GM19463 (cell line): ENCODE data around the gene AAK1.
"Not testable (repeated sequence)": the region's sequence is repeated elsewhere in the genome, so short reads cannot be mapped to it uniquely, and the experiment has no call there.

Experiments
- ATAC-seq: cut with Tn5 transposase; IDR thresholded peaks from one replicate; pipeline ENCODE4 v1.9.1; 2021; ENCODE audit warnings: mild to moderate bottlenecking, moderate library complexity; ENCODE audit not compliant: unreplicated experiment

AAK1 gene

DNA sequence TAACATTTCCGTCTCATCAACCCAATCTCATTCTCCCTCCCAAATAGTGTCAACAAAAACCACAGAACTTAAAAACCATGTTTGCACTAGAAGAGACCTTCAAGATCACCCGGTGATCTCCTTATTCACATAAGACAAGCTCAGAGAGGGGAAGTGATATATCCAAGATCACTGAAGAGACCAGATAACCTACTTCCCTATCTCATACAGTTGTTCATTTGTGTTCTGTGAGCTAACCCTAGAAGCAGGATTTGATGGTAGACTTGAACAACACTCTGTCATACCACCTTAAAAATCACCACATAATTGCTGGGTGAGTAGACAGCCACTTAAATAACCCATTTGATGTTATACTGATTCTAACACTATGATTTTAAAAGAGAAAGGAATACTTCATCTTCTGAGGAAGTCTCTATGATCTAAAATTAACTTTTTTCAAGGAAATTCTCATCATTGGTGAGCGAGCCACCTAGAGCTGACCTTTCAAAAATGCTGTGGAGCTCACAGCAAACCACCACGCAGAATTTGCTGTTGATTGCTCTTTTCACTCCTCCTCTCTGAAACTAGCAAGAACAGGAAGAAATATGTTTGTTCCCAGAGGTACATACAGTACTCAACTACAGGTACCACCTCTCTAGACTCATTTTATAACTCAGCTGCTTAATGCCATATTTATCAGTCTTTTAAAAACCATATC is 15.1 kb downstream of the AAK1 start:
- ATAC-seq, result no peak

DNA sequence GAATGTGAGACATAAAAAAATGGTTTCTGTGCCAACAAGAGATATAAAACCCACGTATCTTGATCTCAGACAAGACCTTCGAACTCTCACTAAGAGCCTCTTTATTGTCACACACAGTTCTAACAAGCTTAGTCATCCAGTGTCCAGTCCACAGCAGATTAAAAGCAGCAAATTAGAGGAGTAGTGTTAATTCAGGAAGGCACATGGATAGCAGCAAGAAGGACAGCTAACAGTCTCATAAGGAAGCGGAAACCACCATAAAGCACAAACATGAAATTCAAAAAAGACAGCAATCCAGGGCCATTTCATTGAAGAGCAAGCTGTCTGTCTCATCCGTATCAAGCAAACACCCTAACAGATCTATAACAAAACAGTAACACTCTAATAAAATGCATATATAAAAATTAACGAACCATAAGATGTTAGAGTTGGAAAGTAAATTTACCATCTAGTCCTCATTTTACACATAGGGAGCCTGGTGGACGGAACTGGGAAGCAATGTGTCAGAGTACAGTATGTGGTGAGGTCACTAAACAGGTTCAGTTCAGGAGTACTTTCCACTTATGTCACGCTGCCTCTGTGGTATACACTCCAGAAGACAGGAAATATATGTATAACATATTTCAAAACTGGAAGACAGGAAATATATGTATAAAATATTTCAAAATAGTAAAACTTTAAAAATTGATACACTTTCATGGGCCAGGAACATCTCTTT is 18.3 kb downstream of the AAK1 start:
- ATAC-seq, result no peak

DNA sequence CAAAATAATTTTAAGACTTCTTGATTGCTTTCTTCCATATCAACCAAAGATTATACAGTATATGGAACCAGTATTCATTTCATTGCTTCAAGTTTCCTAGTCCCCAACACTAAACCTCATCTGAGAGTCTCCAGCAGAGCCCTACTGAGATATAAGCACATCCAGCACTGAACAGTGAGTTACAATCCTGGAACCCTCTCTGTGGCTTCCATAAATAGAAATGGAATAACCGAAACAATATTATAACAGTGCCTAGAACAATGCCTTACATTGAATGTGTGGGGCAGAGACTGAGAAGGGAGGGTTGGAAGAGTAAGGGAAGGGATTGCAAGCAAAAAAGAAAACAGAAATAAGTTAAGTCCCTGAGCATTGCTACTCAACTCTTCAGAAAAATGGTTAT is 18.9 kb downstream of the AAK1 start:
- no peak for ATAC-seq

DNA sequence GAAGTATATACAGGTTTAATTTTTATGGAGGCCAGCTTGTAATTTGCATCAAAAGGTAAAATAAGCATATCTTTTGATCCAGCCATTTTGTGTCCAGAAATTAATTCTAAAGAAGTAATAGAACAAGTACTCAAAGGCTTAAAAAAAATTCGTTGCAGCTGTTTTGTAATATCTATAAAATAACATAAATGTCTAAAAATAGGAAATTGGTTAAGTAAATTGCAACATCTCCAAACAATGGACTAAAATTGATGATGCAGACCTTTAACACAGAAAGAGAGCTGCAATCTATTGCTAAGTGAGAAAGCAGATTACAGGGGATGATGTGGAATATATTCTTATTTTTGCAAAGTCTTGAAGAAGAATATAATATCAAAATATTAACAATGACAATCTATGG is 19.4 kb downstream of the AAK1 start:
- no peak for ATAC-seq

DNA sequence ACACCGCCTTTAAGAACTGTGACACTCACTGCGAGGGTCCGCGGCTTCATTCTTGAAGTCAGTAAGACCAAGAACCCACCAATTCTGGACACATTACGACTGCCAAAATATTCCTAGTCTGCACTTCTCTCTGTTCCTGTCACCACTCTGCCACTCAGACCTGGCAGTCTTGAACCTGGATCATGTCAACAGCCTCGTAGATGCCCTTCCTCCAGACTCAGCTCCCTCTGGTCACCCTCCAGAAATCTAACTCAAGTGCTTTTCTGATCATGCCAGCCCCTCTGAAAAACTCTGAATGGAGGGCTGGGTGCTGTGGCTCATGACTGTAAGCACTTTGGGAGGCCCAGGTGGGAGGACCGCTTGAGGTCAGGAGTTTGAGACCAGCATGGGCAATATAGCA is 20.3 kb downstream of the AAK1 start:
- no peak for ATAC-seq

DNA sequence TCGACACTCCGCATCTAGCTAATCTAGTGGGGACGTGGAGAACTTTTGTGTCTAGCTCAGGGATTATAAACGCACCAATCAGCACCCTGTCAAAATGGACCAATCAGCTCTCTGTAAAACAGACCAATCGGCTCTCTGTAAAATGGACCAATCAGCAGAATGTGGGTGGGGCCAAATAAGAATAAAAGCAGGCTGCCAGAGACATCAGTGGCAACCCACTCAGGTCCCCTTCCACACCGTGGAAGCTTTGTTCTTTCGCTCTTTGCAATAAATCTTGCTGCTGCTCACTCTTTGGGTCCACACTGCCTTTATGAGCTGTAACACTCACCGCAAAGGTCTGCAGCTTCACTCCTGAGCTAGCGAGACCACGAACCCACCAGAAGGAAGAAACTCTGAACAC is 20.7 kb downstream of the AAK1 start:
- not testable (repeated sequence) for ATAC-seq

DNA sequence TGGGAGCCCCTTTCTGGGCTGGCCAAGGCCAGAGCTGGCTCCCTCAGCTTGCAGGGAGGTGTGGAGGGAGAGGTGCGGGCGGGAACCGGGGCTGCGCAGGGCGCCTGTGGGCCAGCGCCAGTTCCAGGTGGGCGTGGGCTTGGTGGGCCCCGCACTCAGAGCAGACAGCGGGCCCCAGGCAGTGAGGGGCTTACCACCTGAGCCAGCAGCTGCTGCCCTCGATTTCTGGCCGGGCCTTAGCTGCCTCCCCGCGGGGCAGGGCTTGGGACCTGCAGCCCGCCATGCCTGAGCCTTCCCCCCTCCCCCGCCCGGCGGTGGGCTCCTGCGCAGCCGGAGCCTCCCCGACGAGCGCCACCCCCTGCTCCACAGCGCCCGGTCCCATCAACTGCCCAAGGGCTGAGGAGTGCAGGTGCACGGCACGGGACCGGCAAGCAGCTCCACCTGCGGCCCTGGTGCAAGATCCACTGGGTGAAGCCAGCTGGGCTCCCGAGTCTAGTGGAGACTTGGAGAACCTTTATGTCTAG is 21.5 kb downstream of the AAK1 start:
- not testable (repeated sequence) for ATAC-seq

DNA sequence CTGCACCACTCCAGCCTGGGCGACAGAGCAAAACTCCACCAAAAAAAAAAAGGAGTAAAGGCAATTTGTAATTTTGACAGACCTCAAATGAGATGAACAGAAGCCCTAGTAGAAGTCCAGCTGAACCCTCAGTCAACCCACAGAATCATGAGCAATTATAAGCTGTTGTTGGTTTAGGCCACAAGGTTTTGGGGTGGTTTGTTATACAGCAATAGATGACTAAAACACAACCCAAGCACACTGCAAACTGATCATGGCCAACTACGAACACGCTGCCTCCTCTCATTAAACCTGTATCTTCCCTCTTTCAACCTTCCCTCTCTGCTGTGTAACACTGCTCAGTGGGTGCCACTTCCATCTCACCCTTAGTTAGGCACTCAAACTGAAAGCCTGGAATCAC is 22.1 kb downstream of the AAK1 start:
- ATAC-seq, result no peak

DNA sequence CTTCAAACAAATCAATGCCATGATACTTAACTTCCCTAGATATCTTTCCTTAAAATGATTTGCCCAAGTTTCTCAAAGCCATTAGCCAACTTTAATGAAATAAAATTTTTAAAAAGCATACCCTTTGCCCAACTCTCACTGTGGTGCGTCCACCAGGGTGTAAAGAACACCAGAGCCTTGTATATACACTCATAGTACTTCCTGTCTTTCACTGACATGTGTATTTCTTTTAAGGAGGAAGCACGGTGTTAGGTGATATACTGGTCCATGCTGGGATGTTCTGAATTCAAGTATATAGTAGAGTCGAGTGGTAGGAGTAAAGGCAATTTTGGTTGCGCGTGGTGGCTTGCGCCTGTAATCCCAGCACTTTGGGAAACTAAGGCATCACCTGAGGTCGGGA is 22.7 kb downstream of the AAK1 start:
- ATAC-seq, result no peak

DNA sequence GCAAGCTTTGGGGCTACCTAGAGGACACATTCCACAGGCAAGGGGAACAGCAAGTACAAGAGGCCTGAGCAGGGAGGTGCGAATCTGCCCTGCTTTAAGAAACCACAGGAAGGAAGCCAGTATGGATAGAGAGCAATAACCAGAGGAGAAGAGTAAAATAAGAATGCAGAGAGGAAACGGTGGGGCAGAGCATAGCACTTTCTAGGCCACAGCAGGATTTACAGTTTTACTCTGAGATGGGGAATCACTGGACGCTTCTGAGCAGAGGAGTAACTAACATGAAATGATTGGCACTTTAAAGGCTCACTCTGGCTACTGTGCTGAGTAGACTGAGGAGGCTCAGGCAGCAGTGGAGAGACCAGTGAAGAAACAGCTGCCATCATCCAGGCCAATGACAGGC is 23.8 kb downstream of the AAK1 start:
- no peak for ATAC-seq

DNA sequence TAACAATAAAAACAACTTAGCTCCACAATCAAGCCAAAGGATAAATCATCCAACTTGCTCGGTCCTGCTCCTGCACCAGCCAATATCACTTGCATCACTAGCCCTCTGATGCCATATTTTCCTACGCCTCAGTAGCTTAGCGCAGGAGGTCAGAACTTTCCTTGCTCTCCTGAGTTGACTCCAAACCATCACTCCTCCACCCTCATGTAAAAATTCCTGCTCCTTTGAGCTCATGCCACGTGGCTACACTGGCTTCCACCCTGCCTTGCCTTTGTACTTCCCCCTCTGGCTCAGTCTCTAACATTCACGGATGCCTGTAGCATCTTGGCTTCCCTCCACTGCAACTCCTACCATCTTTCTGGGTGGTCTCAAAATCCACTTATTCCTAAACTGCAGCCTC is 25.2 kb downstream of the AAK1 start:
- no peak for ATAC-seq

DNA sequence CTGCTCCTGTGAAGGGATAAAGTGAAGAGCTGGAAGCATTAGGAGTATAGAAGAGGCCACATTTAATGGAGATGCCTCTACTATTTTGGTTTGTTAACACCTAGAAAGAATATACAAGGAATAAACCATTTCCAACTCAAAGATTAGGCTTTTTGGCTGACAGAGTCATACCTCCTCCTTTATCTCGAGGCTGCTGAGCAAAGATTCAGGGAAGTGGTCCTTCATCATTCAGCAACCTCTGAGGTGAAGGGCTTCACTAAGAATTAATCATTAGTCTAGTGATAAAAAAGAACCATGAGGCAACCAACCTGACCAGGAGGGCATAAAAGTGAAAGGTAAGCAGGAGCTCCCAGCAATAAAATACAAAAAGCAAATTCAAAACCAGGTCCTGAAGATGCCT is 25.8 kb downstream of the AAK1 start:
- ATAC-seq, result no peak

DNA sequence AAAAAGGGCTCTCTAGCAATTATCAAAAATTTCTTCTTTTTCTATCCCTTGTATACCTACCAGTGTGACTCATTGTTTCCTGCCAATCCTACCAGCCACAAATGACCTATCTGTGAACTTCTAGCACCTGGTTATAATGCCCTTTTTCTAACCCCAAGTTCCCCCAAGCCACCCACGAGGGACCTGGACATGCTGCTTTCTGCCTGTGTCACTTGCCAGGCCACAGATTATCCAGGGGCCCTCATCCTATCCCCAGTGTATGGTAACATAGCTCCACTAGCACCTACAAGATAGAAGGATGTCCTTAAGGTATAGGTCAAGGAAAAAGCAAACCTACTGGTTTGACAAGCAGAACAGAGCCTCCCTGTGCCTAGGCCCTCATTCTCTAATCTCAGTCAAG is 26.8 kb downstream of the AAK1 start:
- ATAC-seq, result peak; percentile 58

DNA sequence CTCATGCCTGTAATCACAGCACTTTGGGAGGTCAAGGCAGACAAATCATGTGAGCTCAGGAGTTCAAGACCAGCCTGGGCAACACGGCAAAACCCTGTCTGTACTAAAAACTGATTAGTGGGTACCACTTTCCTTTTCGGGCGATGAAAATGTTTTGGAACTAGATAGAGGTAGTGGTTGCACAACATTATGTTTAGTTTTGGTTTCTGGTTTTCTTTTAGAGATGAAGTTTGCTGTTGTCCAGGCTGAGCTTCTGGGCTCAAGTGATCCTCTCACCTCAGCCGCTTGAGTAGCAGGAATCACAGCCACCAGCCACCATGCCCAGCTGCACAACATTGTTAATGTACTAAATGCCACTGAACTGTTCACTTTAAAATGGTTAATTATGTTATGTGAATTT is 27.6 kb downstream of the AAK1 start:
- no peak for ATAC-seq

DNA sequence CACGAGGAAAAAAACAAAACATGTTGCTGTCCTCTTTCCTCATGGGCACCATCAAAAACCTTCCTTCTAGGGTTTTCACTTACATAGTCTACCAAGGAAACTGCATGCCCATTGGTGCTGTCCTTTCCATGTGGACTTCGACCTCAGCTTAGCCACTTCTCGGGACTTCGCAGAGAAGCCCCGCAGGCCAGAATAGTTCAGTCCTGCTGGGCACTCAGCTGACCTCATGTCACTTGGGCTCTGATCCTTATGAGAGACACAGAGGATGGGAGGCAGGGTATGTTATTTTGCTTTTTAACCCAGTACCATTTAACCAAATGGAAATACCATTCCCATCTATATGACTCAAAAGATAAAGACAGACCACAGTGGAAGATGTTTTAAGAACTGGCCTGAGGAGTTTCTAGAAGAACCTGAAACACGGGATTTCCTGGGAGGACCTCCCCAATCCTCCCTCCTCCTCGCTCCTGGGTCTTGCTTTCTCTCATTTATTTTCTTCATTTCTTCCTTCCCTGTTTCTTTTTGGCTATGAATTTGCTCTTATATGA is 28.4 kb downstream of the AAK1 start:
- no peak for ATAC-seq

DNA sequence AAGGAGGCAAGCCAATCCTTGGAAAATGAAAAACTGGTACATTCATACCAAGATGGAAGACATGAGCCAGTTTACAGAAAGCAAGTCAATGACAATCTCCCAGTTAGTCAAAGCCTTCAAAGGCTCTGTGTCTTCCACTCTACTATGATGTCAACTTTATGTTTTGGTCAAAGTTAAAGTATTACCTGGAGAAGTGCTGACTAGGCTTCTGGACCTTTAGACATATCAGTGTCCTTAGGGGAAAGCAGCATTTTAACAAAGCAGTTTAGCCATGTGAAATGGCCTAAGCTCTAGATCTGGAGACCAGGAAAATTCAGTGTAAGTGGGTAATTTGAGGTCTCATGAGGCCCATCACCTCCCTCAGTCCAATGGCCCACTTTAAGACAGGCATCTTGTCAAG is 30.8 kb downstream of the AAK1 start:
- ATAC-seq, result no peak

DNA sequence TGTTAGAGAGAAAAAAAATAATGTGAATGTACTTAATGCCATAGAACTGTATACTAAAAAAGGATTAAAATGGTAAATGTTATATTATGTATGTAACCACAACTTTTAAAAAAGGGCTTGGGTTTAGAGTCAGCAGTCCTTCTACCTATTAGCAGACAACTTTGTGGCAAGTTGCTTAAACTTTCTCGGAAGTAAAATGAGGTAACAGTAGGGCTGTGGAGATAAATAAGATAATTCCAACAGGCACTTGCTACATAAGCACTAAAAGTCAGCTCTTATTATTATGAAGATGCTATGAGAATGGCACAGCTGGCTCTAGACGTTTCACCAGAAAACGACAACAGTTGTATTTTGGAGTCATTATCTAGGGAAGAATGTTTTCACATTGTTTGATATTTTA is 31.3 kb downstream of the AAK1 start:
- no peak for ATAC-seq

DNA sequence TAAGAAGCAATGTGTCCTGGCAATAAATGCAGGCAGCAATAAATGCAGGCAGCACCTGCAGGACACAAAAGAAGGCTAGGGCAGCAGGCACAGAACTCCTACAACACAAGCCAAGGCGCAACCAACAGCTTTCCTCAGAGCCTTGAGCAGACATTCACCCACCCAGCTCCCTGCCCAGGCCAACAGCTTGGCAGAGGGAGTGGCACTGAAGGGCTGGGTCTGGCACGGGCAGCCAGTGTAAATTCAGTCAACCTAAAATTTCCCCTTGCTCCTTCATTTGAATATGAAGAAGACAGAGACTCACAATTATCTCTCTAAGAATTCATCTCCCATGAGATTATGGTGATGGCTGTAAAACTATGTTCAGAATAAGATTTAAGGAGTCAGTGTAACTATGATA is 35.4 kb downstream of the AAK1 start:
- no peak for ATAC-seq

DNA sequence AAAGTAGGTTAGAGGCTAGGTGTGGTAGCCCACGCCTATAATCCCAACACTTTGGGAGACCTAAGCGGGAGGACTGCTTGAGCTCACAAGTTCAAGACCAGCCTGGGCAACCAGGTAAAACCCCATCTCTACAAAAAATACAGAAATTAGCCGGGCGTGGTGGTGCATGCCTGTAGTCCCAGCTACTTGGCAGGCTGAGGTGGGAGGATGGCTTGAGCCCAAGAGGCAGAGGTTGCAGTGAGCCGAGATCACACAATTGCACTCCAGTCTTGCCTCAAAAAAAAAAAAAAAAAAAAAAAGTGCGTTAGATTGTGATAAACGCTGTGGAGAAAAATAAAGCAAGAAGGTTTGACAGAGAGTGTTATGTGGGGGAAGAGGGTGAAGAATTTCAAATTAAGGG is 36.8 kb downstream of the AAK1 start:
- ATAC-seq, result not testable (repeated sequence)

DNA sequence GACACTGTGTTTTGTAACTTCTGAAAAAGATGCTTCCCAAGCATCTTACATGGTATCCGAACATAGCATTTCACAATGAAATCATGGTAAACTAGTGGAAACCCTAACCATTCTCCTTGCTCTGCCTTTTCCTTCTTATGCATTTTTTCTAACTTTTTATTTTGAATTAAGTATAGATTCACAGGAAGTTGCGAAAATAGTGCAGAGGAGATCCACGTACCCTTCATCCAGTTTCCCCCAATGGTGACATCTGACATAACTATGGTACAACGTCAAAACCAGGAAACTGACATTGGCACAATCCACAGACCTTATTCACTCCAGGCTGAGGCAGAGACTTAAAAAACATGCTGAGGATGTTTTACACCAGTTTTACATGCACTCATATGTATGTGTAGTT is 38.3 kb downstream of the AAK1 start:
- ATAC-seq, result no peak

DNA sequence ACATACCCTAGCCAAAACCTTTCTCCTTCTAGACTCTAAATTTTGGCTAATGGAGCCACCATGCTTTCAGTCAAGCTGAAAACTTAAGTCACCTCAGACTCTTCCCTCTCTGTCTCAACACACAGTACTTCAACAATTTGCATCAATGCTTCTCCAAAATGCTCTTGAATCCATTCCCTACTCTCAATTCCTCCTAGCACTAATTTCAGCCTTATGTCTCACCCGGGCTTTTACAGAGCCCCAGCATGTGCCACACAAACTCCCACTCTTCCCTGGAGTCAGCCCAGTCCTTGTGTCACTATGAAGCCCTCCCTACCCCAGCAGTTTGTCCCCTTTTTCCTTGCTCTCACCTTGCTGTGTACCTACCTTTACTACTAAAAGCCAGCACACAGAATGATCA is 38.7 kb downstream of the AAK1 start:
- ATAC-seq, result no peak

DNA sequence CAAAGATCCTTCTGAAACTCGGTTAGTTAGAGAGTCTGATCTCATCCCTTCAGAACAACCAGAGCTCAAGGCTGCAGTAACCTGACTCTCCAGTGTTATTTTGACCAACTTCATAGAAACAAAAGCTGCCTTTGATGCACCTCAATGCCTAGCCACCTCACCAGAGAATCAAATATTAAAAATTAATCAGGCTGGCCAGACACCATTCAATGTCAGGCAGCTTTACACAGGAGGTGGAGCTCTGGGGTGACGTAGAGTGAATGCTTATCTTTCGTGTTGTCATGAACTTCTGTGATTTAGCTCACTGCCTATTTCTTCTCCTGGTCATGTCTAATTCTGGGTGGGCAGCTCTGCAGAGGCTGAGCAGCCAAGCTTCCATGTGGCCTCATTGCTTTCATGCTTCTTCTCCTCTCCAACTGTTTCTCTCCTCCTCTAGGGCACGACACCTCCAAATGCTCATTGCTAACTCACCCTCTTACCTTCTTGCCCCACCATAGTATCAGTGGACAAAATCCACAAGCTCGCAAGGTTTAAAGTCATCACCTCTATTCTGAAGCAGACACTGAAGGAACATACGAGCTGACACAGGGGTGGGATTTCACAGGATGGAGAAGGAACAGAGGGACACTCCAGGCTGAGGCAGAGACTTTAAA is 39.4 kb downstream of the AAK1 start:
- no peak for ATAC-seq
